SK-N-SH treated with all-trans-retinoic acid at 6 μM for 48 hours (cell line): ENCODE results near the gene MAP3K1.

ENCODE experiments used
- ATAC-seq: fragments of 200-7000 bp; cut with Tn5 transposase; 3 replicates; pipeline ENCODE4 v1.9.1; 2020; ENCODE audit warnings: mild to moderate bottlenecking, moderate library complexity
- ARNTL ChIP-seq: fragments of 450-650 bp; formaldehyde crosslinking; IDR thresholded peaks from 2 replicates; pipeline ENCODE4 v1.5.0; 2020; ENCODE audit warnings: low read depth, mild to moderate bottlenecking, moderate library complexity, borderline replicate concordance
- BACH2 ChIP-seq: fragments of 250-450 bp; sonication (Bioruptor Pico); IDR thresholded peaks from 2 replicates; pipeline ENCODE4 v1.9.0; 2021; ENCODE audit warnings: mild to moderate bottlenecking, borderline replicate concordance
- CREB5 ChIP-seq: fragments of 250-450 bp; sonication (Bioruptor Pico); IDR thresholded peaks from 2 replicates; pipeline ENCODE4 v1.5.1; 2020; ENCODE audit warnings: low read depth, mild to moderate bottlenecking, moderate library complexity
- CSDC2 ChIP-seq: fragments of 250-450 bp; sonication (Bioruptor Pico); IDR thresholded peaks from 2 replicates; pipeline ENCODE4 v1.5.0; 2020; ENCODE audit warnings: mild to moderate bottlenecking, moderate library complexity
- CSRNP3 ChIP-seq: fragments of 250-450 bp; sonication (Bioruptor Pico); IDR thresholded peaks from 2 replicates; pipeline ENCODE4 v1.5.1; 2021; ENCODE audit warnings: mild to moderate bottlenecking, moderate library complexity
- ESRRG ChIP-seq: fragments of 250-450 bp; sonication (Bioruptor Pico); IDR thresholded peaks from 2 replicates; pipeline ENCODE4 v1.6.1; 2021; ENCODE audit warnings: mild to moderate bottlenecking
- GLIS3 ChIP-seq: fragments of 250-450 bp; sonication (Bioruptor Pico); IDR thresholded peaks from 2 replicates; pipeline ENCODE4 v1.5.0; 2020; ENCODE audit warnings: mild to moderate bottlenecking, moderate library complexity
- ISL1 ChIP-seq: fragments of 250-450 bp; sonication (Bioruptor Pico); IDR thresholded peaks from 2 replicates; pipeline ENCODE4 v2.1.2; 2022; ENCODE audit warnings: mild to moderate bottlenecking, moderate library complexity
- OSR1 ChIP-seq: fragments of 250-450 bp; sonication (Bioruptor Pico); IDR thresholded peaks from 2 replicates; pipeline ENCODE4 v1.8.0; 2022; ENCODE audit warnings: moderate library complexity, mild to moderate bottlenecking, inconsistent platforms
- PPARA ChIP-seq: fragments of 250-450 bp; sonication (Bioruptor Pico); IDR thresholded peaks from 2 replicates; pipeline ENCODE4 v1.5.0; 2020; ENCODE audit warnings: mild to moderate bottlenecking, borderline replicate concordance
- RARB ChIP-seq: fragments of 250-450 bp; sonication (Bioruptor Pico); IDR thresholded peaks from 2 replicates; pipeline ENCODE4 v1.8.0; 2021; ENCODE audit warnings: mild to moderate bottlenecking, moderate library complexity
- SNAI2 ChIP-seq: fragments of 250-450 bp; sonication (Bioruptor Pico); IDR thresholded peaks from 2 replicates; pipeline ENCODE4 v1.5.0; 2020; ENCODE audit warnings: mild to moderate bottlenecking, moderate library complexity
- TCF4 ChIP-seq: fragments of 250-450 bp; sonication (Bioruptor Pico); IDR thresholded peaks from 2 replicates; pipeline ENCODE4 v1.8.0; 2021; ENCODE audit warnings: mild to moderate bottlenecking, moderate library complexity, borderline replicate concordance
- TOX ChIP-seq: fragments of 250-450 bp; sonication (Bioruptor Pico); IDR thresholded peaks from 2 replicates; pipeline ENCODE4 v1.8.0; 2021; ENCODE audit warnings: mild to moderate bottlenecking, moderate library complexity, borderline replicate concordance
- TSHZ2 ChIP-seq: fragments of 250-450 bp; sonication (Bioruptor Pico); IDR thresholded peaks from 2 replicates; pipeline ENCODE4 v1.5.0; 2020; ENCODE audit warnings: mild to moderate bottlenecking, moderate library complexity
- ZC3H10 ChIP-seq: fragments of 250-450 bp; sonication (Bioruptor Pico); IDR thresholded peaks from 2 replicates; pipeline ENCODE4 v1.5.1; 2021; ENCODE audit warnings: mild to moderate bottlenecking, moderate library complexity
- ZFP3 ChIP-seq: fragments of 250-450 bp; sonication (Bioruptor Pico); IDR thresholded peaks from 2 replicates; pipeline ENCODE4 v1.5.0; 2020; ENCODE audit warnings: mild to moderate bottlenecking, moderate library complexity
- ZFP30 ChIP-seq: fragments of 450-650 bp; formaldehyde crosslinking; IDR thresholded peaks from 2 replicates; pipeline ENCODE4 v1.5.0; 2022; ENCODE audit warnings: mild to moderate bottlenecking, moderate library complexity
- ZNF70 ChIP-seq: fragments of 450-650 bp; formaldehyde crosslinking; IDR thresholded peaks from 2 replicates; pipeline ENCODE4 v1.5.0; 2020; ENCODE audit warnings: mild to moderate bottlenecking, moderate library complexity
- ZNF8 ChIP-seq: fragments of 450-650 bp; formaldehyde crosslinking; IDR thresholded peaks from 2 replicates; pipeline ENCODE4 v1.5.0; 2020; ENCODE audit warnings: mild to moderate bottlenecking, moderate library complexity
- TF ChIP-seq, protein P1 (sequence below): fragments of 250-450 bp; sonication (Bioruptor Pico); IDR thresholded peaks from 2 replicates; pipeline ENCODE4 v1.8.0; 2021; ENCODE audit warnings: low read depth, mild to moderate bottlenecking, moderate library complexity, borderline replicate concordance

The MAP3K1 gene

GRCh38 chr5:56849671-56850070 is 34.3 kb downstream of the MAP3K1 start:
- ATAC-seq, result no peak

DNA sequence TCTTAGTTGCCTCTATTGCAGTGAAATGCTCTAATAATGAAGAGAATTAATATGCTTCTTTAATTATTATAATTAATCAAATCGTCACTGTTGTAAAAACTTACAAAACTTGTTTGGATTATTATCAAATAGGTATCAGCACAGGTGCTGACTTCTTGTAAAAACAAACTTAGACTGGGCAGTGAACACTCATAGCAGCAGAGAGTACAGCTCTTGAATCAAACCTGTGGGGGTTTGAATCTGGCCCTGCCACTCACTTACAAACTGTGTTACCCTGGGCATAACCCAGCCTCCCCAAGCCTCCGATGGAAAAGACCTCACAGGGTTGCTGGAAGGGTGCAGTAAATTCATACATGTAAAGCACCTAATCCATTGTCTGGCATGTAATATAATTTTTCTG is 35.1 kb downstream of the MAP3K1 start:
- no peak for ATAC-seq
- no peak for TF ChIP-seq ZFP3
- no peak for TF ChIP-seq ESRRG (CRISPR knock-in tag)
- no peak for TF ChIP-seq RARB (CRISPR knock-in tag)
- no peak for TF ChIP-seq ZFP30 (CRISPR knock-in tag)
- no peak for TF ChIP-seq SNAI2 (CRISPR knock-in tag)
- TF ChIP-seq PPARA, result no peak
- TF ChIP-seq, protein P1, sequence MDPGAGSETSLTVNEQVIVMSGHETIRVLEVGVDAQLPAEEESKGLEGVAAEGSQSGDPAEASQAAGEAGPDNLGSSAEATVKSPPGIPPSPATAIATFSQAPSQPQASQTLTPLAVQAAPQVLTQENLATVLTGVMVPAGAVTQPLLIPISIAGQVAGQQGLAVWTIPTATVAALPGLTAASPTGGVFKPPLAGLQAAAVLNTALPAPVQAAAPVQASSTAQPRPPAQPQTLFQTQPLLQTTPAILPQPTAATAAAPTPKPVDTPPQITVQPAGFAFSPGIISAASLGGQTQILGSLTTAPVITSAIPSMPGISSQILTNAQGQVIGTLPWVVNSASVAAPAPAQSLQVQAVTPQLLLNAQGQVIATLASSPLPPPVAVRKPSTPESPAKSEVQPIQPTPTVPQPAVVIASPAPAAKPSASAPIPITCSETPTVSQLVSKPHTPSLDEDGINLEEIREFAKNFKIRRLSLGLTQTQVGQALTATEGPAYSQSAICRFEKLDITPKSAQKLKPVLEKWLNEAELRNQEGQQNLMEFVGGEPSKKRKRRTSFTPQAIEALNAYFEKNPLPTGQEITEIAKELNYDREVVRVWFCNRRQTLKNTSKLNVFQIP (CRISPR knock-in tag), result no peak
- TF ChIP-seq GLIS3 (CRISPR knock-in tag), result no peak
- TF ChIP-seq CSRNP3, result no peak
- TF ChIP-seq ARNTL (CRISPR knock-in tag), result no peak
- no peak for TF ChIP-seq ZNF70 (CRISPR knock-in tag)
- no peak for TF ChIP-seq BACH2 (CRISPR knock-in tag)
- no peak for TF ChIP-seq TSHZ2

More at GRCh38 chr5:56849671-56850070, 34.3 kb downstream of the MAP3K1 start:
- TF ChIP-seq TOX (CRISPR knock-in tag) (no peak), CREB5 (CRISPR knock-in tag) (no peak), ZC3H10 (CRISPR knock-in tag) (no peak), ZFP3 (no peak)

DNA sequence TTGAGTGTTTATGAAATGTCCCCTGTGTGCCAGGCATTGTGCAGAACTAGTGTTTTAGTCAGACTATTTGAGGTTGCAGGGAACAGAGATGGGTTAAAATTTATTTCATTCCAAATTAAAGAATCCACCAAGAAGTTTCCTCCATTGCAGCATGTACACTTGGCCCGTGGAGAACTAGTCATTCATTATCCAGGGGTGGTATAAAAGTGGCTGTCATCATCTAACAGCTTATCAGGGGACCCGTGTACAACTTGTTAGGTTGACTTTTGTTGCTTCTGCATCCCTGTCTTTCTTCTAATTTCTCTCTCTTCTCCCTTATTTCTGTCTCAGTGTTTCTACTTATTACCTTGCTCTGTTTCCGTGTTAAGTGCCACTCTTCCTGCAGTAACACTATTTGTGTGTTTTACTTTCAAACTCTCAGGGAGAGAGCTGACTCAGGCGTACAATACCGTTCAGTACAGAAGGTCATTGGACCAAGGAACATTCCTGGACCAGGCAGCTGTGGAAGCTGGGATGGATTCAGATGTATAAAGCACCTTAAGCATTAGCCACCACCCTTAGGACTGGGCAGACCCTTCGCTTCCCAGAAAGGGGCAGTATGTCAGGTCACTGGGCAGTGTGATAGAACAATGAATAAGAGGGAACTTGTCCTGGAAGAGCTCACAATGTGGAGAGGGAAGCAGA is 36.1 kb downstream of the MAP3K1 start:
- no peak for TF ChIP-seq ZFP3
- TF ChIP-seq OSR1 (CRISPR knock-in tag), result no peak
- no peak for TF ChIP-seq CREB5 (CRISPR knock-in tag)
- no peak for TF ChIP-seq ZNF70 (CRISPR knock-in tag)
- no peak for TF ChIP-seq ZNF8 (CRISPR knock-in tag)
- TF ChIP-seq TCF4 (CRISPR knock-in tag), result no peak
- TF ChIP-seq RARB (CRISPR knock-in tag), result no peak
- no peak for TF ChIP-seq CSRNP3
- TF ChIP-seq, protein P1 (CRISPR knock-in tag), result no peak
- no peak for TF ChIP-seq ZC3H10 (CRISPR knock-in tag)
- TF ChIP-seq GLIS3 (CRISPR knock-in tag), result no peak
- no peak for TF ChIP-seq ZFP30 (CRISPR knock-in tag)
- no peak for TF ChIP-seq TOX (CRISPR knock-in tag)
- no peak for TF ChIP-seq SNAI2 (CRISPR knock-in tag)
- TF ChIP-seq PPARA, result no peak
- TF ChIP-seq ISL1 (CRISPR knock-in tag), result no peak
- TF ChIP-seq CSDC2 (CRISPR knock-in tag), result no peak
- no peak for ATAC-seq
